ENCODE measurements around the gene HEYL.

HEYL gene

GRCh38 chr1:39676948-39677548 is 37.6 kb upstream of the HEYL start:
- TF ChIP-seq CTCF (IDR thresholded peaks at IDR 0.05; ENCODE audit: low read depth, low read length, missing control alignments): no peak
- DNase-seq (ENCODE audit: extremely low read depth, low read depth): no peak
- no peak overlapping the region for H3K4me3 ChIP-seq (replicated peaks; ENCODE audit: low read depth, low read length)

DNA sequence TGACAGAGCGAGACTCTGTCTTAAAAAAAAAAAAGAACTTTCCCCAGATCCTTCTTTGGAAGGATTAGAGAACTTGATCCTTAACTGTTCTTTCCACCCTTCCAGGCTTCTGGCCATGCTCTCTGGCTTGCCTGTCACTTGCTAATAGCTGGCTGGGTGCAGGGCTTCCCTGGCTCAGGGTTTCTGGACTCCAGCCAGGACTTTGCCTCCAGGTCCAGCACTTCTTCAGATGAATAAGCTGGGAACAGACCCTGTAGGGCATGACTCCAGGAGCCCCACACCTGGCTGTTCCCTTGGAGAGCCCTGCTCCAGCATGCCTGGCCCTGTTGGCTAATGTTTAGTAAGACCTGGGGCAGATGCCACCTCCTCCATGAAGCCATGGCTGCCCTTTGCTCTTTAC is 35.8 kb upstream of the HEYL start:
- no peak overlapping the region for H3K4me3 ChIP-seq (replicated peaks; ENCODE audit: low read depth, low read length)
- TF ChIP-seq CTCF (IDR thresholded peaks at IDR 0.05; ENCODE audit: low read depth, low read length, missing control alignments): no peak
- no peak for DNase-seq (ENCODE audit: extremely low read depth, low read depth)

DNA sequence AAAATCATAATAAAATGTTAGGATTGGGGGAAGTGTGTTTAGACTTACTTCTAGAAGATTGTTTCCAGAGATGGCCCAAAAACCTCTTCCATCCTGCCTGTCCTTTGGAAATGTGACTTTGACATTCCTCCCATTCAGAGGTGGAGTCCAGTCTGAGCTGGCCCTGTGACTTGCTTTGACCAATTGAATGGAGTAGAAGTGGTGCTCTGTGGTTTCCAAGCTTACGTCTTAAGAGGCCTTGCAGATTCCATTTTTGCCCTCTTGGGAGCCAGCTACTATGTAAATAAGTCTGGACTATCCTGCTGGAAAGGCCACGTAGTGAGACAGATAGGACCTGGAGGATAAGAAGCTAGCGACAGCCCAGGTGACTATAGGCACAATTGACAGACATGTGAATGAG is 33.8 kb upstream of the HEYL start:
- H3K4me3 ChIP-seq (replicated peaks; ENCODE audit: low read depth, low read length): no peak overlapping the region
- DNase-seq (ENCODE audit: extremely low read depth, low read depth): no peak
- TF ChIP-seq CTCF (IDR thresholded peaks at IDR 0.05; ENCODE audit: low read depth, low read length, missing control alignments): no peak

GRCh38 chr1:39672551-39672947 is 33.1 kb upstream of the HEYL start:
- H3K4me3 ChIP-seq (replicated peaks; ENCODE audit: low read depth, low read length): no peak overlapping the region
- TF ChIP-seq CTCF (IDR thresholded peaks at IDR 0.05; ENCODE audit: low read depth, low read length, missing control alignments): peak; percentile 46
- no peak for DNase-seq (ENCODE audit: extremely low read depth, low read depth)

DNA sequence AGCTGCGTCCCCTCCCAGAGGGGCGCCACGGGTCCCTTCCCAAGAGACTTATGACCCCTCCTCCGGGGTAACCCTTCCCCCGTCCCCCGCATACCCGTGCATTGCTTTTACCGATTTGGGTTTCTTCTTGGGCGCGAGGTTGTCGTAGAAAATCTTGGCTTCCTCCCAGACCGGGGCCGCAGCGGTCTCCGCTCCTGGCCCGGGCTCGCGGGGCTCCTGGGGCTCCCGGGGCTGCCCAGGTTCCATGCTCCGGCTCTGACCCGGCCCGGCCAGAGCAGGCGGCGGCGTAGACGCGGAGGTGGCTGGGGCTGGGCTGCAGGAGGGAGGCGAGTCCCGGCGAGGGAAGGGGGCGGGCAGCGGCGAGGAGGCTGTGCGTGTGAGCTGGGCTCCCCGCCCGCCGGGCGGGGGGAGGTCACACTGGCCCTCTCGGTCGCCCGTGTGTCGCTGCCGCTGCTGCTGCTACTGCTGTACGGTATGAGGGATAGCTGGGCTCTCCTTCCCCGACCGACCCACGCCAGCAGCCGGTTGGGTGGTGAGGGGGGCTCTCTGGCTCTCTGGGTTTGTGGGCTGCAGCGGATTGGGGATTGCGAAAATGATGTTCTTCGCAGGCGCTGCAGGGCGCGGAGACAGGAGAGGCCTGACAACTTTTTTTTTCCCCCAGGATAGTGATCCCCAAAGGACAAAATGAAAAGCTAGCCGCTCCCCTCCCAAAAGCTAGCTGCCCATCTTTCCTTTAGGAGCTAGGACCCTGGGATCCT is 32.5 kb upstream of the HEYL start, which contains the start of gene NT5C1A:
TSS of gene NT5C1A (minus strand) at position 315 of the 758 bp plus-strand sequence. CDS start at position 246, 69 bp downstream.
- no peak for TF ChIP-seq CTCF (IDR thresholded peaks at IDR 0.05; ENCODE audit: low read depth, low read length, missing control alignments)
- peak within 1 kb of the TSS; percentile 20 for H3K4me3 ChIP-seq (replicated peaks; ENCODE audit: low read depth, low read length)
- DNase-seq (ENCODE audit: extremely low read depth, low read depth): no peak

- H3K4me3 ChIP-seq (replicated peaks; ENCODE audit: low read depth, low read length): no peak overlapping the region; the same call in 1 of the 2 replicates
- no peak for TF ChIP-seq CTCF (IDR thresholded peaks at IDR 0.05; ENCODE audit: low read depth, low read length, missing control alignments)
- no peak for DNase-seq (ENCODE audit: extremely low read depth, low read depth)
Measured at GRCh38 chr1:39671433-39671792, 32.0 kb upstream of the HEYL start.
